ENCODE measurements around the gene GMIP.
A peak's percentile ranks its signal among the peaks of the same experiment; 100 is the strongest.

Gene GMIP

DNA sequence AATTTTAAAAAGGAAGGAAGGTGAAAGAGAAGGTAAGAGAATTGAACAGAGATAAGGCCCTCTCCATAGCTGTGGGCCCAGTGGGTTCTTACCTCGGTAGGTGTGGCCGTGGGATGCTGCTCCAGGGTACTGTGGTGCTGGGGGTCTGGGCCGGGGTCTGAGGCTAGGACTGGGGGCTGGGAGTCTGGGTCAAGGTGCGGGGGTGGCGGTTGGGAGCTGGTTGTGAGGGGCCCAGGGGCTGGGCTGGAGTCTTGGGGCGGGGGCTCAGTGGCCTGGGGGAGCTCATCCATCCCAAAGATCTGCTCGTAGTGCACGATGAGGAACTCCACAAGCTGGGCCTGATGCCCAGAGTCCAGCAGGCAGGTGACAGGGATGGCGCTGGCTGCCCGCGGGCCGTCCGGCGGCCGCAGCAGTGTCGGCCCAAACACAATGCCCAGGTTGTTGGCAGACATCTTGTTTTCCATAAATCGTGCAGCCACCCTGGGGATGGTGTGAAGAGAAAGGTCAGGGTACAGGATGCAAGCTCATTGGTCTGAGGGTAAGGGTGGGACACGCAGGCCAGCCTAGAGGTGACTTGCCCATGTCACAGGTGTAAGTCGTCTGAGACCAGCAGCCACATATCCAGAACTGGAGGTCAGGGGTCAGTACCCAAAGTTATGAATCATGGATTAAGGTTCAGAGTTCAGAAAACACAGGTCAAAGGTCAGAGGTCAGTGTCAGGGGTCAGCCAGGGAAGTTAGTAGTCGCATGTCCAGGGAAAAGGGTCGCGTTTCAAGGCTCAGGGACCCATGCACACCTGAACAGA lies 9.5 kb downstream of the GMIP start:
- Histone ChIP-seq H3K9ac (ENCODE audit: insufficient read length, low read depth) (no peak overlapping the region), H3K9me3 (ENCODE audit: insufficient read depth, low read length) (no peaks in the 10 kb centered on the region), H3K4me1 (ENCODE audit: insufficient read depth, insufficient read length) (peaks cover 7% of the 10 kb centered on the region), H3K27me3 (ENCODE audit: insufficient read depth, insufficient read length) (no peaks in the 10 kb centered on the region), H3K36me3 (ENCODE audit: insufficient read depth, insufficient read length, low read length) (peaks cover 68% of the 10 kb centered on the region), H3K4me3 (ENCODE audit: insufficient read length, low read depth) (no peak overlapping the region)
- TF ChIP-seq SUZ12 (IDR thresholded peaks at IDR 0.05; ENCODE audit: extremely low read depth, insufficient read depth, insufficient read length) (no peak), ZNF274 (IDR thresholded peaks at IDR 0.05; ENCODE audit: low read depth, low read length) (no peak), YY1 (IDR thresholded peaks at IDR 0.05; ENCODE audit: insufficient read depth, insufficient read length) (no peak)
- no peak for DNase-seq (ENCODE audit: low read depth, low spot score)

DNA sequence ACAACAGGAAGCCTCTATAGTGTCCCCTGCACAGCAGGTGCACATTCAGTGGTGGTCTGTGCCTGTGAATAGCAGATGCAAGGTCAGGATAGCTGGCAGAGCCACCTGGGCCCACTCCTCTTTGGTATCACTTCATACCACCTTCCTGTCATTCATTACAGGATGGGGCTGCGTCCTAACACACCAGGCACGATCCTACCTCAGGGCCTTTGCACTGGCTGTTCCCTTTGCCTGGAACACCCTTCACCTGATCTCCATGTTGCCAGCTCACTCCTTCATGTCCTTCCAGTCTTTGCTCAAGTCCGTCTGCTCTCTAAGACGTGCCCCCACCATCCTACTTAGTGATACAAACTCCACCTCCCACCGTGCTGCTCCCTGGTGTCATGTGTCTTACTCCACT lies 10.8 kb downstream of the GMIP start:
- H3K36me3 ChIP-seq (ENCODE audit: insufficient read depth, insufficient read length, low read length), result peaks cover 60% of the 10 kb centered on the region
- H3K27me3 ChIP-seq (ENCODE audit: insufficient read depth, insufficient read length), result no peaks in the 10 kb centered on the region
- H3K4me1 ChIP-seq (ENCODE audit: insufficient read depth, insufficient read length), result peaks cover 5% of the 10 kb centered on the region
- H3K9ac ChIP-seq (ENCODE audit: insufficient read length, low read depth), result no peak overlapping the region
- no peak for DNase-seq (ENCODE audit: low read depth, low spot score)
- H3K9me3 ChIP-seq (ENCODE audit: insufficient read depth, low read length), result no peaks in the 10 kb centered on the region
- no peak for TF ChIP-seq YY1 (IDR thresholded peaks at IDR 0.05; ENCODE audit: insufficient read depth, insufficient read length)
- TF ChIP-seq ZNF274 (IDR thresholded peaks at IDR 0.05; ENCODE audit: low read depth, low read length), result no peak
- no peak for TF ChIP-seq SUZ12 (IDR thresholded peaks at IDR 0.05; ENCODE audit: extremely low read depth, insufficient read depth, insufficient read length)
- H3K4me3 ChIP-seq (ENCODE audit: insufficient read length, low read depth), result no peak overlapping the region

DNA sequence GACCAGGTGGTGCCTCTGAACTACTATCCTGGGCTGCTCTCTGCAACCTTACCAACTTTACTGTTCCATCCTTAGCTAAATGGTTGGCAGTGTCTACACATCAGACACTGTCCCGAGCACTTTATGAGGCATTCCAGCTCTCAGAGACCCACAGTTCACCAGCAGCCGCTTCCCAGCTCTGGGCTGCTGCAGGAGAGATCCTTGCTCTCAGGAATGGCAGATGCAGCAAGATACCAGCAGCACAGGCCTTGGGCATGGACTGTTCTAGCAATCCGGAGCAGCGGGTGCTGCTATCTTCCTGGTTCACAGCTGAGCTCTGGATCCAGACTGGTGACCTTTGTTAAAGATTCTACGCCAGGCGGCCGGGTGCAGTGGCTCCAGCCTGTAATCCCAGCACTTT lies 12.1 kb downstream of the GMIP start:
- no peaks in the 10 kb centered on the region for H3K9me3 ChIP-seq (ENCODE audit: insufficient read depth, low read length)
- H3K36me3 ChIP-seq (ENCODE audit: insufficient read depth, insufficient read length, low read length), result peaks cover 58% of the 10 kb centered on the region
- TF ChIP-seq YY1 (IDR thresholded peaks at IDR 0.05; ENCODE audit: insufficient read depth, insufficient read length), result no peak
- TF ChIP-seq SUZ12 (IDR thresholded peaks at IDR 0.05; ENCODE audit: extremely low read depth, insufficient read depth, insufficient read length), result no peak
- TF ChIP-seq ZNF274 (IDR thresholded peaks at IDR 0.05; ENCODE audit: low read depth, low read length), result no peak
- H3K9ac ChIP-seq (ENCODE audit: insufficient read length, low read depth), result no peak overlapping the region
- peaks cover 13% of the 10 kb centered on the region for H3K4me1 ChIP-seq (ENCODE audit: insufficient read depth, insufficient read length)
- no peaks in the 10 kb centered on the region for H3K27me3 ChIP-seq (ENCODE audit: insufficient read depth, insufficient read length)
- no peak for DNase-seq (ENCODE audit: low read depth, low spot score)
- no peak overlapping the region for H3K4me3 ChIP-seq (ENCODE audit: insufficient read length, low read depth)

DNA sequence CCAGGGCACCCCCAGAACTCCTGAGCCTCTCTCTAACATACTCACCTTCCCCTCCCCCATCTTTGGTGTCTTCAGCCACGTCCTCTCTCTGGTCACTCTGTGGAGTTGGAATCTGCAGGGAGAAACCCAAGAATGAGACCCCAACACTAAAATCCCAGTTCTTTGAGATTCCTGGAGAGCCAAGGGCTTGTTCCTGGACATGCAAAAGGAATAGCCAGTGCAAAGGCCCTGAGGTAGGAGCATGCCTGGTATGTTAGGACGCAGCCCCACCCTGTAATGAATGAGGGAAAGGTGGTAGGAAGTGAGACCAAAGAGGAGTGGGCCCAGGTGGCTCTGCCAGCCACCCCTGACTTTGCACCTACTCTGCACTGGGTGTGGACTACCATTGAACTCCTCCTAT lies 13.0 kb downstream of the GMIP start:
- H3K9me3 ChIP-seq (ENCODE audit: insufficient read depth, low read length), result no peaks in the 10 kb centered on the region
- no peak for TF ChIP-seq SUZ12 (IDR thresholded peaks at IDR 0.05; ENCODE audit: extremely low read depth, insufficient read depth, insufficient read length)
- no peak for TF ChIP-seq YY1 (IDR thresholded peaks at IDR 0.05; ENCODE audit: insufficient read depth, insufficient read length)
- no peak for TF ChIP-seq ZNF274 (IDR thresholded peaks at IDR 0.05; ENCODE audit: low read depth, low read length)
- no peak overlapping the region for H3K4me3 ChIP-seq (ENCODE audit: insufficient read length, low read depth)
- no peak for DNase-seq (ENCODE audit: low read depth, low spot score)
- H3K9ac ChIP-seq (ENCODE audit: insufficient read length, low read depth), result no peak overlapping the region
- H3K4me1 ChIP-seq (ENCODE audit: insufficient read depth, insufficient read length), result peaks cover 14% of the 10 kb centered on the region
- peaks cover 57% of the 10 kb centered on the region for H3K36me3 ChIP-seq (ENCODE audit: insufficient read depth, insufficient read length, low read length)
- H3K27me3 ChIP-seq (ENCODE audit: insufficient read depth, insufficient read length), result no peaks in the 10 kb centered on the region

DNA sequence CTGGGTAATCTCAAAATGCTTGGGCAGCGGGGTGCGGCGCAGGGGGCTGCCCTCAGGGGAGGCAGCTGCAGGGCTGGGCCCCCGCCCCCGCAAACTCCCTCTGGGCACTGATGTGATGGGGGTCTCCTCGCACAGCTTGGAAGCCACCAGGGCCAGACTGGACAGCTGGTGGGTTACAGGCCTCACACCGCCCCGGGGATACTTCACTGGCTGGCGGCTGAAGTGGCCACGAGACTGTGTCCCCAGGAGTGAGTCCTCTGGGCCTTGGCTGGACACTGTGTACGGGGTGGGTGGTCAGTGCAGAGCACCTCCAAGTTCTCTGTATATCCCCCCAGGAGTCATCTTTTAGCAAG lies 13.4 kb downstream of the GMIP start:
- no peak for DNase-seq (ENCODE audit: low read depth, low spot score)
- TF ChIP-seq YY1 (IDR thresholded peaks at IDR 0.05; ENCODE audit: insufficient read depth, insufficient read length), result no peak
- TF ChIP-seq SUZ12 (IDR thresholded peaks at IDR 0.05; ENCODE audit: extremely low read depth, insufficient read depth, insufficient read length), result no peak
- no peak for TF ChIP-seq ZNF274 (IDR thresholded peaks at IDR 0.05; ENCODE audit: low read depth, low read length)

DNA sequence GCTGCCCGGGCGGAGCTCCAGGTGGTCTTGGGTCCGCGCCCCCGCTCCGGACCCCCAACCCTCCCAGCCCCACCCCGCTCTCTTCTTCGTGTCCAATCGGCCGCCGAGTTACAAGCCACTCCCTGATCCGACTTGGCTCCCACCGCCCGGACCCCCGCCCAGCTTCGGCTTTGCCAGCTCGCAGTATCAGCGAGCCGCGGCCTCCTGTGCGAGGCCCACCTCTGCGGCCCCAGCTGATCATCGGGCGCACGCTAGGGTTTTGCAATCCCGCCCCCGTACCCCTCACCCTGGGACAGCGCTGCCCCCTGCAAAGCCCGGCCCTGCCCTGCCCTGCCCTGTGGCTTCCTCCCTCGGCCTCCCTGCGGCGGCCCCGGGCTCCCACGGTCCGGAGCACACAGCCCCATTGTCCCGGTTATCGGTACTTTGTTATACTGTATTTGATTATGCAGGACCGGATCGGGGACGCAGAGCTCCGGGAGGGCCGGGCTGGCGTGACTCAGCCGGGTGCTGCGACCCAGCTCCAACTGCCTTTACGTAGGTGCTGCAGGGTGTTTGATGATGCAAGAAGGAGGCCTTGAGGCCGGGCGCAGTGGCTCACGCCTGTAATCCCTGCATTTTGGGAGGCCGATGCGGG lies 14.8 kb downstream of the GMIP start:
- H3K4me1 ChIP-seq (ENCODE audit: insufficient read depth, insufficient read length), result peaks cover 14% of the 10 kb centered on the region
- peak; percentile 78 for DNase-seq (ENCODE audit: low read depth, low spot score)
- no peaks in the 10 kb centered on the region for H3K9me3 ChIP-seq (ENCODE audit: insufficient read depth, low read length)
- peaks cover 55% of the 10 kb centered on the region for H3K36me3 ChIP-seq (ENCODE audit: insufficient read depth, insufficient read length, low read length)
- H3K4me3 ChIP-seq (ENCODE audit: insufficient read length, low read depth), result peak overlapping the region; percentile 73
- H3K27me3 ChIP-seq (ENCODE audit: insufficient read depth, insufficient read length), result no peaks in the 10 kb centered on the region
- TF ChIP-seq YY1 (IDR thresholded peaks at IDR 0.05; ENCODE audit: insufficient read depth, insufficient read length) (no peak), SUZ12 (IDR thresholded peaks at IDR 0.05; ENCODE audit: extremely low read depth, insufficient read depth, insufficient read length) (no peak)
- peak overlapping the region; percentile 87 for H3K9ac ChIP-seq (ENCODE audit: insufficient read length, low read depth)

More for the DNA sequence above, 13.4 kb downstream of the GMIP start:
- Histone ChIP-seq H3K36me3 (ENCODE audit: insufficient read depth, insufficient read length, low read length) (peaks cover 56% of the 10 kb centered on the region), H3K27me3 (ENCODE audit: insufficient read depth, insufficient read length) (no peaks in the 10 kb centered on the region), H3K9ac (ENCODE audit: insufficient read length, low read depth) (no peak overlapping the region), H3K9me3 (ENCODE audit: insufficient read depth, low read length) (no peaks in the 10 kb centered on the region), H3K4me1 (ENCODE audit: insufficient read depth, insufficient read length) (peaks cover 14% of the 10 kb centered on the region), H3K4me3 (ENCODE audit: insufficient read length, low read depth) (no peak overlapping the region)

Measured in NT2/D1 (cell line).